K562 (cell line): Measurements from ENCODE around the gene VIPR1. TPM values are rescaled to one million over a fixed set of nuclear protein-coding genes. Genes with fewer than 3 reads are reported as not detected.

Source experiments
- CXXC5 ChIP-seq: fragments of 250-450 bp; sonication (Bioruptor Pico); IDR thresholded peaks from 2 replicates; pipeline ENCODE4 v1.8.0; 2022; ENCODE audit warnings: inconsistent platforms, mild to moderate bottlenecking, moderate library complexity
- MEF2D ChIP-seq: conservative IDR thresholded peaks from 2 replicates; pipeline ENCODE4 v1.6.1; 2016; ENCODE audit warnings: low read depth, missing genetic modification characterization, missing compliant biosample characterization
- MIER1 ChIP-seq: fragments of 450-650 bp; IDR thresholded peaks from 2 replicates; pipeline ENCODE4 v1.6.1; 2016; ENCODE audit warnings: antibody characterized with exemption, mild to moderate bottlenecking, low read depth
- NCOA1 ChIP-seq: fragments of 450-650 bp; IDR thresholded peaks from 2 replicates; pipeline ENCODE4 v1.6.1; 2016; ENCODE audit warnings: low read depth
- PYGO2 ChIP-seq: fragments of 450-650 bp; IDR thresholded peaks from 2 replicates; pipeline ENCODE4 v1.6.1; 2016; ENCODE audit warnings: mild to moderate bottlenecking, missing genetic modification characterization, moderate library complexity, missing compliant biosample characterization
- RBM14 ChIP-seq: fragments of 200-400 bp; formaldehyde crosslinking; IDR thresholded peaks from 2 replicates; pipeline ENCODE4 v1.6.1; 2018; ENCODE audit warnings: low read depth, mild to moderate bottlenecking, low read length, moderate library complexity, borderline replicate concordance; ENCODE audit not compliant: insufficient read depth
- RBM34 ChIP-seq: fragments of 200-400 bp; formaldehyde crosslinking; IDR thresholded peaks from 2 replicates; pipeline ENCODE4 v1.6.1; 2018; ENCODE audit warnings: low read length, borderline replicate concordance; ENCODE audit not compliant: insufficient read depth
- TCF7 ChIP-seq: sonication (generic); IDR thresholded peaks from 2 replicates; pipeline ENCODE4 v1.6.1; 2016; ENCODE audit warnings: antibody characterized with exemption, borderline replicate concordance
- XRCC5 ChIP-seq: fragments of 200-400 bp; formaldehyde crosslinking; IDR thresholded peaks from 2 replicates; pipeline ENCODE4 v1.6.1; 2017; ENCODE audit warnings: low read depth, mild to moderate bottlenecking, low read length
- ZNF146 ChIP-seq: IDR thresholded peaks from one replicate; pipeline ENCODE4 v1.6.1; 2018; ENCODE audit warnings: missing compliant biosample characterization; ENCODE audit not compliant: unreplicated experiment
- ZNF24 ChIP-seq: fragments of 450-650 bp; IDR thresholded peaks from 2 replicates; pipeline ENCODE4 v1.6.1; 2016
- ZNF57 ChIP-seq: fragments of 450-650 bp; formaldehyde crosslinking; IDR thresholded peaks from 2 replicates; pipeline ENCODE4 v1.4.0; 2020; ENCODE audit warnings: mild to moderate bottlenecking, moderate library complexity
- polyA plus RNA-seq, 8 experiments: library from polyadenylated mRNA; depleted of rRNA in 4 of 8; stranded (reverse) in 5 of 8; unstranded in 3 of 8; fragments of >200 nt; fragmentation: Nextera tagmentation in 2 of 8; fragmentation: Illumina TruSeq in 1 of 8; extraction: Ambion mirVana in 2 of 8; extraction: Trizol in 1 of 8; gene quantifications; 2 replicates each; pipeline versions ENCODE4 v1.2.1 to v1.2.3, GENCODE V29; 2011 to 2014; ENCODE audit warnings: inconsistent platforms in 1 of 8, missing spikeins in 1 of 8
- total RNA-seq, 7 experiments: library from RNA; depleted of rRNA in 6 of 7; stranded (reverse); fragments of >200 nt in 6 of 7; fragmentation: Illumina TruSeq in 2 of 7; extraction: Trizol in 2 of 7; gene quantifications; 2 replicates each; pipeline versions ENCODE4 v1.2.1 to v1.2.3, GENCODE V29; 2011 to 2021; ENCODE audit warnings: low replicate concordance in 1 of 7
- TF ChIP-seq, protein P1 (sequence below): fragments of 450-650 bp; formaldehyde crosslinking; IDR thresholded peaks from 2 replicates; pipeline ENCODE4 v1.4.0; 2020; ENCODE audit warnings: mild to moderate bottlenecking, moderate library complexity
- TF ChIP-seq, protein P2 (sequence below): fragments of 200-800 bp; sonication (Bioruptor generic); IDR thresholded peaks from 2 replicates; pipeline ENCODE4 v1.6.1; 2017; ENCODE audit warnings: missing genetic modification characterization, missing compliant biosample characterization
- TF ChIP-seq, protein P3 (sequence below): fragments of 450-650 bp; IDR thresholded peaks from 2 replicates; pipeline ENCODE4 v1.6.1; 2018; ENCODE audit not compliant: partially characterized antibody
- TF ChIP-seq, protein P4 (sequence below): conservative IDR thresholded peaks from 2 replicates; pipeline ENCODE4 v1.6.1; 2011; ENCODE audit warnings: low read depth, mild to moderate bottlenecking, low read length; ENCODE audit not compliant: control insufficient read depth
- TF ChIP-seq, protein P5 (sequence below): sonication (generic); formaldehyde crosslinking; IDR thresholded peaks from 2 replicates; pipeline ENCODE4 v1.4.0; 2020; ENCODE audit warnings: mild to moderate bottlenecking, missing genetic modification reagents

Gene VIPR1
- total and polyA plus RNA-seq, 9 of the 15 experiments (the other 6 are each of a cell fraction or from before 2014, with no cell fraction given), result 0.04 to 0.38 (median 0.12) TPM; not detected in 3

DNA sequence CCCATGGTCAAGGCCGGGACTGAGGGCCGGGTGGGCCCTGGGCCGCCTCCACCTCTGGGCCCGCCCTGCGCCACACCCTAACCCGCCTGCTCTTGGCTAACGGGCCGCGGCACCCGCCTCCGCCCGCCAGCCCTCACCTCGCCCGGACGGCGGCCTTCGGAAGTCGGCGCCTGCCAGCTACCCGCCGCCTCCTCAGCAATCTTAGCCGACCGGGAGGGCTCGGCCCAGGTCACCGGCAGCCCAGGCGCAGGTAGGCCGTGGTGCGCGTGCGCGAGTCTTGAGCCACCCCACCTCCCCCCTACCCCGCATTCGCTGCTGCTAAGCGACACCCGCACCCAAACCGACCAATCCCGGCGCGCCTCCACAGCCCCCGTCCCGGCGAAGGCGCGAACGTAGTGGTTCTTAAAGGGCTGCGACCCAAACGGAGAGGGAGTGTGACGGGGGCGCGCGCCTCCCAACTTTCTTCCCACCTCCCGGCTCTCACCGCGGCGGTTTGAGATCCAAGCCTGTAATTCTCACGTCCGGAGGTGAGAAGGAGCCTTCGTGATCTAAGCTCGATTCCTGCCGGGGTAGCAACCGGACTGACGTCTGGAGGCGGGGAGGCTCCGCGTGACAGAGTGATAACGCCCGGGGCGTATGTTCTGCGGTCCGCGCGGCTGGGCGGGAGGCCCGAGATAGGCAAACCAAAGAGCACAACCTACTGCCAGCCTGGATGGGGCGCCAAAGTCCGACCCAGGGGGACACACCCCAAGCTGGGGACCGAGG is 79.4 kb downstream of the VIPR1 start, which contains the start of gene SEC22C (continued):
- TF ChIP-seq ZNF57 (CRISPR knock-in tag) (no peak), TCF7 (no peak; the same call in 1 of the 2 replicates), RBM34 (no peak), MIER1 (no peak), RBM14 (no peak), ZNF146 (CRISPR knock-in tag) (no peak), PYGO2 (tag) (no peak), NCOA1 (0 out of 2 replicates have a peak, but pooled peaks have one; percentile 45), XRCC5 (no peak; the same call in none of the 2 replicates), CXXC5 (CRISPR knock-in tag) (peak; percentile 99), MEF2D (tag) (0 out of 2 replicates have a peak, but pooled peaks have one; percentile 20), ZNF24 (peak; percentile 53; the same call in 1 of the 2 replicates)
- TF ChIP-seq, protein P1, sequence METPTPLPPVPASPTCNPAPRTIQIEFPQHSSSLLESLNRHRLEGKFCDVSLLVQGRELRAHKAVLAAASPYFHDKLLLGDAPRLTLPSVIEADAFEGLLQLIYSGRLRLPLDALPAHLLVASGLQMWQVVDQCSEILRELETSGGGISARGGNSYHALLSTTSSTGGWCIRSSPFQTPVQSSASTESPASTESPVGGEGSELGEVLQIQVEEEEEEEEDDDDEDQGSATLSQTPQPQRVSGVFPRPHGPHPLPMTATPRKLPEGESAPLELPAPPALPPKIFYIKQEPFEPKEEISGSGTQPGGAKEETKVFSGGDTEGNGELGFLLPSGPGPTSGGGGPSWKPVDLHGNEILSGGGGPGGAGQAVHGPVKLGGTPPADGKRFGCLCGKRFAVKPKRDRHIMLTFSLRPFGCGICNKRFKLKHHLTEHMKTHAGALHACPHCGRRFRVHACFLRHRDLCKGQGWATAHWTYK (CRISPR knock-in tag), result 0 out of 2 replicates have a peak, but pooled peaks have one; percentile 37
- TF ChIP-seq, protein P2, sequence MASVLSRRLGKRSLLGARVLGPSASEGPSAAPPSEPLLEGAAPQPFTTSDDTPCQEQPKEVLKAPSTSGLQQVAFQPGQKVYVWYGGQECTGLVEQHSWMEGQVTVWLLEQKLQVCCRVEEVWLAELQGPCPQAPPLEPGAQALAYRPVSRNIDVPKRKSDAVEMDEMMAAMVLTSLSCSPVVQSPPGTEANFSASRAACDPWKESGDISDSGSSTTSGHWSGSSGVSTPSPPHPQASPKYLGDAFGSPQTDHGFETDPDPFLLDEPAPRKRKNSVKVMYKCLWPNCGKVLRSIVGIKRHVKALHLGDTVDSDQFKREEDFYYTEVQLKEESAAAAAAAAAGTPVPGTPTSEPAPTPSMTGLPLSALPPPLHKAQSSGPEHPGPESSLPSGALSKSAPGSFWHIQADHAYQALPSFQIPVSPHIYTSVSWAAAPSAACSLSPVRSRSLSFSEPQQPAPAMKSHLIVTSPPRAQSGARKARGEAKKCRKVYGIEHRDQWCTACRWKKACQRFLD (CRISPR knock-in tag), result peak; percentile 60
- TF ChIP-seq, protein P3, sequence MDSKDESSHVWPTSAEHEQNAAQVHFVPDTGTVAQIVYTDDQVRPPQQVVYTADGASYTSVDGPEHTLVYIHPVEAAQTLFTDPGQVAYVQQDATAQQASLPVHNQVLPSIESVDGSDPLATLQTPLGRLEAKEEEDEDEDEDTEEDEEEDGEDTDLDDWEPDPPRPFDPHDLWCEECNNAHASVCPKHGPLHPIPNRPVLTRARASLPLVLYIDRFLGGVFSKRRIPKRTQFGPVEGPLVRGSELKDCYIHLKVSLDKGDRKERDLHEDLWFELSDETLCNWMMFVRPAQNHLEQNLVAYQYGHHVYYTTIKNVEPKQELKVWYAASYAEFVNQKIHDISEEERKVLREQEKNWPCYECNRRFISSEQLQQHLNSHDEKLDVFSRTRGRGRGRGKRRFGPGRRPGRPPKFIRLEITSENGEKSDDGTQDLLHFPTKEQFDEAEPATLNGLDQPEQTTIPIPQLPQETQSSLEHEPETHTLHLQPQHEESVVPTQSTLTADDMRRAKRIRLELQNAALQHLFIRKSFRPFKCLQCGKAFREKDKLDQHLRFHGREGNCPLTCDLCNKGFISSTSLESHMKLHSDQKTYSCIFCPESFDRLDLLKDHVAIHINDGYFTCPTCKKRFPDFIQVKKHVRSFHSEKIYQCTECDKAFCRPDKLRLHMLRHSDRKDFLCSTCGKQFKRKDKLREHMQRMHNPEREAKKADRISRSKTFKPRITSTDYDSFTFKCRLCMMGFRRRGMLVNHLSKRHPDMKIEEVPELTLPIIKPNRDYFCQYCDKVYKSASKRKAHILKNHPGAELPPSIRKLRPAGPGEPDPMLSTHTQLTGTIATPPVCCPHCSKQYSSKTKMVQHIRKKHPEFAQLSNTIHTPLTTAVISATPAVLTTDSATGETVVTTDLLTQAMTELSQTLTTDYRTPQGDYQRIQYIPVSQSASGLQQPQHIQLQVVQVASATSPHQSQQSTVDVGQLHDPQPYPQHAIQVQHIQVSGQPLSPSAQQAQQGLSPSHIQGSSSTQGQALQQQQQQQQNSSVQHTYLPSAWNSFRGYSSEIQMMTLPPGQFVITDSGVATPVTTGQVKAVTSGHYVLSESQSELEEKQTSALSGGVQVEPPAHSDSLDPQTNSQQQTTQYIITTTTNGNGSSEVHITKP, result peak; percentile 59
- TF ChIP-seq, protein P4, sequence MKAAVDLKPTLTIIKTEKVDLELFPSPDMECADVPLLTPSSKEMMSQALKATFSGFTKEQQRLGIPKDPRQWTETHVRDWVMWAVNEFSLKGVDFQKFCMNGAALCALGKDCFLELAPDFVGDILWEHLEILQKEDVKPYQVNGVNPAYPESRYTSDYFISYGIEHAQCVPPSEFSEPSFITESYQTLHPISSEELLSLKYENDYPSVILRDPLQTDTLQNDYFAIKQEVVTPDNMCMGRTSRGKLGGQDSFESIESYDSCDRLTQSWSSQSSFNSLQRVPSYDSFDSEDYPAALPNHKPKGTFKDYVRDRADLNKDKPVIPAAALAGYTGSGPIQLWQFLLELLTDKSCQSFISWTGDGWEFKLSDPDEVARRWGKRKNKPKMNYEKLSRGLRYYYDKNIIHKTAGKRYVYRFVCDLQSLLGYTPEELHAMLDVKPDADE, result peak; percentile 81; the same call in 1 of the 2 replicates
- TF ChIP-seq, protein P5, sequence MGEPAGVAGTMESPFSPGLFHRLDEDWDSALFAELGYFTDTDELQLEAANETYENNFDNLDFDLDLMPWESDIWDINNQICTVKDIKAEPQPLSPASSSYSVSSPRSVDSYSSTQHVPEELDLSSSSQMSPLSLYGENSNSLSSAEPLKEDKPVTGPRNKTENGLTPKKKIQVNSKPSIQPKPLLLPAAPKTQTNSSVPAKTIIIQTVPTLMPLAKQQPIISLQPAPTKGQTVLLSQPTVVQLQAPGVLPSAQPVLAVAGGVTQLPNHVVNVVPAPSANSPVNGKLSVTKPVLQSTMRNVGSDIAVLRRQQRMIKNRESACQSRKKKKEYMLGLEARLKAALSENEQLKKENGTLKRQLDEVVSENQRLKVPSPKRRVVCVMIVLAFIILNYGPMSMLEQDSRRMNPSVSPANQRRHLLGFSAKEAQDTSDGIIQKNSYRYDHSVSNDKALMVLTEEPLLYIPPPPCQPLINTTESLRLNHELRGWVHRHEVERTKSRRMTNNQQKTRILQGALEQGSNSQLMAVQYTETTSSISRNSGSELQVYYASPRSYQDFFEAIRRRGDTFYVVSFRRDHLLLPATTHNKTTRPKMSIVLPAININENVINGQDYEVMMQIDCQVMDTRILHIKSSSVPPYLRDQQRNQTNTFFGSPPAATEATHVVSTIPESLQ (CRISPR knock-in tag), result peak; percentile 95
